Karpas-422 (cell line): ENCODE results near the gene F11R. TPM values are rescaled to one million over a fixed set of nuclear protein-coding genes. Genes with fewer than 3 reads are reported as not detected.
"Not testable (repeated sequence)": the region's sequence is repeated elsewhere in the genome, so short reads cannot be mapped to it uniquely, and the experiment has no call there.

ENCODE experiments used
- DNase-seq: peaks from one replicate; pipeline ENCODE4 v3.0.0-alpha.2; 2015
- H2AFZ ChIP-seq: fragments of 200-600 bp; sonication (generic); 2 replicates; pipeline ENCODE4 v1.6.1; 2014; ENCODE audit warnings: antibody characterized with exemption, low read length, mixed read lengths
- H3K27ac ChIP-seq: fragments of 200-600 bp; sonication (generic); 2 replicates; pipeline ENCODE4 v1.5.1; 2014; ENCODE audit warnings: mild to moderate bottlenecking, low read length, moderate library complexity
- H3K27me3 ChIP-seq: fragments of 200-600 bp; sonication (generic); 2 replicates; pipeline ENCODE4 v1.6.1; 2014; ENCODE audit warnings: low read length, mixed read lengths
- H3K36me3 ChIP-seq: fragments of 200-600 bp; sonication (generic); 2 replicates; pipeline ENCODE4 v1.6.1; 2014; ENCODE audit warnings: low read length, mixed read lengths; ENCODE audit not compliant: insufficient read depth
- H3K4me1 ChIP-seq: fragments of 200-600 bp; sonication (generic); 2 replicates; pipeline ENCODE4 v1.6.1; 2014; ENCODE audit warnings: mild to moderate bottlenecking, low read length, mixed read lengths
- H3K4me2 ChIP-seq: fragments of 200-600 bp; sonication (generic); 2 replicates; pipeline ENCODE4 v1.6.1; 2014; ENCODE audit warnings: low read length, low read depth, mild to moderate bottlenecking; ENCODE audit not compliant: poor library complexity, severe bottlenecking
- H3K4me3 ChIP-seq: fragments of 200-600 bp; sonication (generic); 2 replicates; pipeline ENCODE4 v1.5.1; 2014; ENCODE audit warnings: mild to moderate bottlenecking, antibody characterized with exemption, low read length, mixed read lengths
- H3K79me2 ChIP-seq: fragments of 200-600 bp; sonication (generic); 2 replicates; pipeline ENCODE4 v1.6.1; 2014; ENCODE audit warnings: mild to moderate bottlenecking, low read length, mixed read lengths
- H3K9ac ChIP-seq: fragments of 200-600 bp; sonication (generic); 2 replicates; pipeline ENCODE4 v1.6.0; 2014; ENCODE audit warnings: low read length
- H3K9me2 ChIP-seq: fragments of 200-600 bp; sonication (generic), shearing (Covaris generic); replicated peaks from 2 replicates; pipeline ENCODE4 v1.6.0; 2014; ENCODE audit warnings: mild to moderate bottlenecking, low read length, moderate library complexity; ENCODE audit not compliant: insufficient read depth
- H3K9me3 ChIP-seq: fragments of 300-700, 200-600 bp; sonication (generic); 2 replicates; pipeline ENCODE4 v1.6.1; 2014; ENCODE audit warnings: low read length, mixed read lengths
- H4K20me1 ChIP-seq: fragments of 200-600 bp; sonication (generic); 2 replicates; pipeline ENCODE4 v1.6.1; 2014; ENCODE audit warnings: mild to moderate bottlenecking, antibody characterized with exemption, low read length, low read depth; ENCODE audit not compliant: insufficient read depth
- total RNA-seq: library from RNA; depleted of rRNA; stranded (reverse); fragments of >200 nt; shearing (Covaris generic); gene quantifications from 2 replicates; pipeline ENCODE4 v1.2.3, GENCODE V29; 2014; ENCODE audit warnings: low replicate concordance

Gene F11R
- total RNA-seq, 1 experiment from 2014 or later, result 6.5 TPM

GRCh38 chr1:161037661-161038522 lies 16.9 kb upstream of the F11R start:
- Histone ChIP-seq H3K4me2 (peak overlapping the region; percentile 23), H4K20me1 (no peaks in the 10 kb centered on the region), H3K27me3 (no peaks in the 10 kb centered on the region), H3K9me3 (no peaks in the 10 kb centered on the region), H3K4me3 (peak overlapping the region; percentile 49; the same call in 1 of the 2 replicates), H3K36me3 (peaks cover 35% of the 10 kb centered on the region), H3K27ac (no peak overlapping the region), H3K9ac (peak overlapping the region; percentile 39; the same call in 1 of the 2 replicates), H3K4me1 (peaks cover 13% of the 10 kb centered on the region), H3K9me2 (no peaks in the 10 kb centered on the region), H3K79me2 (peaks cover 3% of the 10 kb centered on the region), H2AFZ (no peak overlapping the region)
- peak; percentile 42 for DNase-seq

GRCh38 chr1:161033751-161034150 lies 12.8 kb upstream of the F11R start:
- H3K9me2 ChIP-seq, result no peaks in the 10 kb centered on the region
- H3K4me1 ChIP-seq, result no peaks in the 10 kb centered on the region
- no peak overlapping the region for H3K4me3 ChIP-seq
- H3K27ac ChIP-seq, result no peak overlapping the region
- no peaks in the 10 kb centered on the region for H3K79me2 ChIP-seq
- H2AFZ ChIP-seq, result no peak overlapping the region
- H3K27me3 ChIP-seq, result no peaks in the 10 kb centered on the region
- H3K36me3 ChIP-seq, result 0 out of 2 replicates have a peak, but pooled peaks cover 5% of the 10 kb centered on the region
- no peak overlapping the region for H3K4me2 ChIP-seq
- H3K9ac ChIP-seq, result no peak overlapping the region
- no peaks in the 10 kb centered on the region for H4K20me1 ChIP-seq
- no peak for DNase-seq
- H3K9me3 ChIP-seq, result no peaks in the 10 kb centered on the region

DNA sequence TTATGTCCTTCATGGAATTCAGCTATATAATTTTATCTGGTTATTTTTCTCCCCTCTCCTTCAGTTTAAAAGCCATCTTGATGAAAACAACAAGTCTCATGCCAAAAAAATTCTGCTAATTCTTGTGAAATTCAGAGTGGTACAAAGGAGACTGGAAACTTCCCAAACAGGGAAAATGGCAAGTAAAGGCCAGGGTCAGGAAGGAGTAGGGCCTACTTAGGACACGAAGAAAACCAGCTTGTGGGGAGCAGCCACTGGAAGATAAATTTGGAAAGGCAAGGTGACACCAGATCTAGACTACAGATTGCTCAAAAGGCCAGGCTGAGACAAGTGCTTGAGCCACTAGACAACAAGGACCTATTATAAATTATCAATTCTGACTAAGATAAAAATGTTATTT lies 11.5 kb upstream of the F11R start:
- Histone ChIP-seq H3K4me1 (no peaks in the 10 kb centered on the region), H3K4me2 (no peak overlapping the region), H3K79me2 (no peaks in the 10 kb centered on the region), H3K9me2 (no peaks in the 10 kb centered on the region), H3K36me3 (no peaks in the 10 kb centered on the region), H3K27me3 (no peaks in the 10 kb centered on the region), H2AFZ (no peak overlapping the region), H4K20me1 (no peaks in the 10 kb centered on the region), H3K9me3 (no peaks in the 10 kb centered on the region), H3K27ac (no peak overlapping the region), H3K9ac (no peak overlapping the region), H3K4me3 (no peak overlapping the region)
- no peak for DNase-seq

- no peaks in the 10 kb centered on the region for H3K79me2 ChIP-seq
- no peaks in the 10 kb centered on the region for H3K27me3 ChIP-seq
- no peaks in the 10 kb centered on the region for H3K9me2 ChIP-seq
- no peak overlapping the region for H3K9ac ChIP-seq
- H3K4me3 ChIP-seq, result no peak overlapping the region
- no peak overlapping the region for H3K4me2 ChIP-seq
- H3K27ac ChIP-seq, result no peak overlapping the region
- no peak overlapping the region for H2AFZ ChIP-seq
- H4K20me1 ChIP-seq, result no peaks in the 10 kb centered on the region
- no peaks in the 10 kb centered on the region for H3K9me3 ChIP-seq
- no peaks in the 10 kb centered on the region for H3K4me1 ChIP-seq
- DNase-seq, result peak; percentile 29
- no peaks in the 10 kb centered on the region for H3K36me3 ChIP-seq
Measured at GRCh38 chr1:161031874-161032273, 10.9 kb upstream of the F11R start.

DNA sequence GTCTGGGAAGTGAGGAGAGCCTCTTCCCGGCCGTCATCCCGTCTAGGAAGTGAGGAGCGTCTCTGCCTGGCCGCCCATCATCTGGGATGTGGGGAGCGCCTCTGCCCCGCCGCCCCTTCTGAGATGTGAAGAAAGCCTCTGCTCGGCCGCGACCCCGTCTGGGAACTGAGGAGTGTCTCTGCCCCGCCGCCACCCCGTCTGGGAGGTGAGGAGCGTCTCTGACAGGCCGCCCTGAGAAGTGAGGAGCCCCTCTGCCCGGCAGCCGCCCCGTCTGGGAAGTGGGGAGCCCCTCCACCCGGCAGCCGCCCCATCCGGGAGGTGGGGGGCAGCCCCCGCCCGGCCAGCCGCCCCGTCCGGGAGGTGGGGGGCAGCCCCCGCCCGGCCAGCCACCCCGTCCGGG lies 8.5 kb upstream of the F11R start:
- not testable (repeated sequence) for H3K27ac ChIP-seq, DNase-seq, H3K9me3 ChIP-seq, H3K9me2 ChIP-seq, H3K27me3 ChIP-seq, H4K20me1 ChIP-seq, H3K9ac ChIP-seq, H3K79me2 ChIP-seq, H3K4me2 ChIP-seq, H2AFZ ChIP-seq, H3K4me3 ChIP-seq, H3K4me1 ChIP-seq, H3K36me3 ChIP-seq

DNA sequence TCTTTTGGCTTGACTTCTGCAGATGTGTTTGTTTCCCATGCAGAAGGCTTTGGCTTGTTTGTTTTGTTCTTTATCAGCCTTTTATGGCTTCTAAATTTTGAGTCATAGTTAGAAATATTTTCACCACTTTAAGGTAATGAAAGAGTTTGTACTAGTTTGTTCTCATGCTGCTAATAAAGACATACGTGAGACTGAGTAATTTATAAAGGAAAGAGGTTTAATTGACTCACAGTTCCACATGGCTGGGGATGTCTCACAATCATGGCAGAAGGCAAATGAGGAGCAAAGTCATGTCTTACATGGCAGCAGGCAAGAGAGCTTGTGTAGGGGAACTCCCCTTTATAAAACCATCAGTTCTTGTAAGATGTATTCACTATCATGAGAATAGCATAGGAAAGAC lies 6.0 kb upstream of the F11R start:
- H3K27me3 ChIP-seq, H3K9me2 ChIP-seq, H3K4me2 ChIP-seq, H3K9me3 ChIP-seq, DNase-seq, H2AFZ ChIP-seq, H3K36me3 ChIP-seq, H3K4me1 ChIP-seq, H3K79me2 ChIP-seq, H3K27ac ChIP-seq, H3K9ac ChIP-seq, H4K20me1 ChIP-seq, H3K4me3 ChIP-seq: not testable (repeated sequence)

- not testable (repeated sequence) for H3K27me3 ChIP-seq, H3K27ac ChIP-seq, H3K79me2 ChIP-seq, H2AFZ ChIP-seq, H3K36me3 ChIP-seq, H4K20me1 ChIP-seq, H3K9me3 ChIP-seq, H3K9ac ChIP-seq, H3K4me3 ChIP-seq, DNase-seq, H3K4me2 ChIP-seq, H3K9me2 ChIP-seq
- H3K4me1 ChIP-seq, result peaks cover 23% of the 10 kb centered on the region
Measured at GRCh38 chr1:161022432-161022831, 1.5 kb upstream of the F11R start.

DNA sequence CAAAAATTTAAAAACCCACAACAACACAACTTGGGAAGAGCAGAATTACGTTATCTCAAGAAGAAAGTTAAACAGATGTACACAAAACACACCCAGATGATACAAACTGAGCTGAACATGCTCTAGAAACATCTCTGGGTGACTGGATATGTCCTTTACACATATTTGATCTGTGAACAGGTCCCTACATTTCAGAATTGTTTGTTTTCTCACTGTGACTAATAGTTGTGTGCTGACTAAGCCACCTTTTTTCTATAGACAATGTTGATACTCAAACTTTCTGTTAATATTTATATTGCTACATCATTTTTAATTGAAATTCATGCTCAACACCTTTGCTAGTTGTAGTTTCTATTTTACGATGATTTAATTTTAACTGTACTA lies 1.0 kb upstream of the F11R start:
- Histone ChIP-seq H3K27ac (no peak overlapping the region), H3K9me2 (no peaks in the 10 kb centered on the region), H3K9ac (no peak overlapping the region), H3K4me3 (no peak overlapping the region), H3K36me3 (no peaks in the 10 kb centered on the region), H2AFZ (no peak overlapping the region), H3K27me3 (no peaks in the 10 kb centered on the region), H3K4me1 (peaks cover 23% of the 10 kb centered on the region), H3K79me2 (no peaks in the 10 kb centered on the region), H4K20me1 (no peaks in the 10 kb centered on the region), H3K4me2 (peak overlapping the region; percentile 82), H3K9me3 (no peaks in the 10 kb centered on the region)
- no peak for DNase-seq
